Measurements from ENCODE around the gene RHOBTB1. TPM values are rescaled to one million over a fixed set of nuclear protein-coding genes. Genes with fewer than 3 reads are reported as not detected.

RHOBTB1 gene
- total and polyA plus RNA-seq, 4 donors = 2.7 to 11.8 (median 4.9) TPM

DNA sequence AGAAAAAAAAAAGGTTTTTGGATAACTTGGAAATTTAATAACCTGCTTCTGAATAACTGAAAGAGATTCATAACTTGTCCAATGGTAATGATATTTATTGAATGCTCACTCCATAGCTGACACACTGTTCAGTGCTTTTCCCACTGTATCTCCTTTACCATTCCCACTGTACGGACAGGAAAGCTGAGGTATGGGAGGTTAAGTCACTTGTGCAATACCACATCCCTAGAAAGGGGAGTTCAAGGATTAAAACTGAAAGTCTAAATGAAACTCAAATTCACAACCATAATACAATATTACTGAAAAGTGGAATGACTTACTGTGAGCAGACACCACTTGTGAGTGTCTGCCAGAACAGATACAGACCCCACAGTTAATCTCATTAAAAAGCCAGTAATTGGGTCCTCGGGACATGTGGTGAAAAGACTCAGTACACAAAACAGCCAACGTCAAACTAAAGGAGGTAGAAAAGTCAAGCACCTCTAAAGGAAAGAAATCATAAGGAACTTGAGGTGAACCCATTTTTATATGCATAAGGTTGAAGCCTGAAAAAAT is 13.8 kb upstream of the RHOBTB1 start:
- 74% methylated on average over 3 of the region's 3 CpGs for WGBS
- no peaks in the 10 kb centered on the region for H3K4me1 ChIP-seq (ENCODE audit: control insufficient read depth in 4 of 4, insufficient read depth in 4 of 4, low read length in 3 of 4)
- H3K27me3 ChIP-seq (ENCODE audit: control insufficient read depth in 4 of 4, insufficient read depth in 4 of 4, low read length in 3 of 4) = no peaks in the 10 kb centered on the region
- H3K4me3 ChIP-seq (ENCODE audit: low read depth in 1 of 3, low read length in 3 of 3) = no peak overlapping the region
- TF ChIP-seq REST (IDR thresholded peaks at IDR 0.05) (no peak), EGR1 (IDR thresholded peaks at IDR 0.05; ENCODE audit: low read depth in 2 of 2) (no peak)
- H3K27ac ChIP-seq (ENCODE audit: low read depth in 1 of 2, low read length in 2 of 2) = no peak overlapping the region
- H3K36me3 ChIP-seq (ENCODE audit: control insufficient read depth in 4 of 4, insufficient read depth in 3 of 4, low read depth in 1 of 4, low read length in 3 of 4) = no peaks in the 10 kb centered on the region
- no peaks in the 10 kb centered on the region for H3K9me3 ChIP-seq (ENCODE audit: control insufficient read depth in 4 of 4, low read length in 3 of 4)
- H3K9ac ChIP-seq (ENCODE audit: low read depth in 1 of 2, low read length in 2 of 2) = no peak overlapping the region
- DNase-seq (ENCODE audit: low spot score) = no peak

DNA sequence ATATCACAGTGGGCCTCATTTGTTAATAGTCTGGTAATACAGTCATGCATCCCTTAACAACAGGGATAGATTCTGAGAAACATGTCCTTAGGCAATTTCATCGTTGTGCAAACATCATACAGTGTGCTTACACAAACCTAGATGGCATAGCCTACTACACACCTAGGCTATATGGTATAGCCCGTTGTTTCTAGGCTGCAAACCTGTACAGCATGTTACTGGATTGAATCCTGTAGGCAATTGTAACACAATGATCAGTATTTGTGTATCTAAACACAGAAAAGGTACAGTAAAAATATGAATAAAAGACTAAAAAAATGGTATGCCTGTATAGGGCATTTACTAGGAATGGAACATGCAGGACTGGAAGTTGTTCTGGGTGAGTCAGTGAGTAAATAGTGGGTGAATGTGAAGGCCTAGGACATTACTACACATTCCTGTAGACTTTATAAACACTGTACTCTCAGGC is 12.0 kb upstream of the RHOBTB1 start:
- no peaks in the 10 kb centered on the region for H3K36me3 ChIP-seq (ENCODE audit: control insufficient read depth in 4 of 4, insufficient read depth in 3 of 4, low read depth in 1 of 4, low read length in 3 of 4)
- no peak for DNase-seq (ENCODE audit: low spot score)
- H3K4me1 ChIP-seq (ENCODE audit: control insufficient read depth in 4 of 4, insufficient read depth in 4 of 4, low read length in 3 of 4) = no peaks in the 10 kb centered on the region
- no peak overlapping the region for H3K27ac ChIP-seq (ENCODE audit: low read depth in 1 of 2, low read length in 2 of 2)
- WGBS = 83% methylated on average over 2 of the region's 2 CpGs
- H3K4me3 ChIP-seq (ENCODE audit: low read depth in 1 of 3, low read length in 3 of 3) = no peak overlapping the region
- H3K9ac ChIP-seq (ENCODE audit: low read depth in 1 of 2, low read length in 2 of 2) = no peak overlapping the region
- H3K9me3 ChIP-seq (ENCODE audit: control insufficient read depth in 4 of 4, low read length in 3 of 4) = no peaks in the 10 kb centered on the region
- no peaks in the 10 kb centered on the region for H3K27me3 ChIP-seq (ENCODE audit: control insufficient read depth in 4 of 4, insufficient read depth in 4 of 4, low read length in 3 of 4)
- TF ChIP-seq HNF4A (conservative IDR thresholded peaks at IDR 0.05) = no peak
- TF ChIP-seq REST (IDR thresholded peaks at IDR 0.05) = no peak
- no peak for TF ChIP-seq ZBTB33 (IDR thresholded peaks at IDR 0.05)
- no peak for TF ChIP-seq FOXA2 (IDR thresholded peaks at IDR 0.05)
- no peak for TF ChIP-seq TAF1 (conservative IDR thresholded peaks at IDR 0.05)
- no peak for TF ChIP-seq RAD21 (IDR thresholded peaks at IDR 0.05)
- no peak for TF ChIP-seq YY1 (IDR thresholded peaks at IDR 0.05)
- TF ChIP-seq RXRA (IDR thresholded peaks at IDR 0.05) = no peak
- TF ChIP-seq NR2F2 (IDR thresholded peaks at IDR 0.05) = no peak
- no peak for TF ChIP-seq ATF3 (IDR thresholded peaks at IDR 0.05)
- no peak for TF ChIP-seq JUND (IDR thresholded peaks at IDR 0.05)
- no peak for TF ChIP-seq FOXA1 (IDR thresholded peaks at IDR 0.05)
- TF ChIP-seq, protein P1, sequence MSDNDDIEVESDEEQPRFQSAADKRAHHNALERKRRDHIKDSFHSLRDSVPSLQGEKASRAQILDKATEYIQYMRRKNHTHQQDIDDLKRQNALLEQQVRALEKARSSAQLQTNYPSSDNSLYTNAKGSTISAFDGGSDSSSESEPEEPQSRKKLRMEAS (IDR thresholded peaks at IDR 0.05) = no peak

Measured in liver (tissue), 9 donors.